GM18519 (cell line): Measurements from ENCODE around the gene LRRC57.
"Not testable (repeated sequence)": the region's sequence is repeated elsewhere in the genome, so short reads cannot be mapped to it uniquely, and the experiment has no call there.

Source experiments
- ATAC-seq: cut with Tn5 transposase; IDR thresholded peaks from one replicate; pipeline ENCODE4 v1.9.1; 2021; ENCODE audit warnings: mild to moderate bottlenecking, moderate library complexity; ENCODE audit not compliant: unreplicated experiment, low FRiP score

Gene LRRC57

GRCh38 chr15:42548249-42549031, at the start of gene LRRC57, which contains the start of gene HAUS2:
Gene LRRC57, minus strand, starts transcription at chr15:42548793. Its CDS starts 359 bp downstream, at chr15:42548434.
Gene HAUS2, plus strand, starts transcription at chr15:42548838. Its CDS starts 35 bp downstream, at chr15:42548873.
- ATAC-seq, result peak; percentile 72

- ATAC-seq, result no peak
Observed at GRCh38 chr15:42595626-42596240, 47.1 kb upstream of the LRRC57 start.

DNA sequence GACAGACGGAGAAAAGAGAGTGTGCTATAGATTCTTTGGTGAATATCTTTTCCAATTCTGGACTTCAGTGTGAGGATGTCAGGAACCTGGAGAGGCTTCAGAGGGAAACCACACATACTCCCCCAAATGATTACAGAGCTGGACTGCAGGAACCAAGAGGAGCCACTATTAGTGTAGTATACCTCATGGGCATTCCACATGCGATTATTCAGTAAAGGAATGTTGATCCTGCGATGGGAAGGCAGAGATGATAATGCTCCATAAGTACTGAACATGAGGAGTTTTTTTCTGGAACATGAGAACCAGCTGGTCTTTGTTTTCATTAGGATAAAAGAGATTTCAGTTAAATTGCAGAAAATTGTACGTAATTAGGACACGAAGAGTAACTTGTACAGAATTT, 45.5 kb upstream of the LRRC57 start:
- no peak for ATAC-seq

DNA sequence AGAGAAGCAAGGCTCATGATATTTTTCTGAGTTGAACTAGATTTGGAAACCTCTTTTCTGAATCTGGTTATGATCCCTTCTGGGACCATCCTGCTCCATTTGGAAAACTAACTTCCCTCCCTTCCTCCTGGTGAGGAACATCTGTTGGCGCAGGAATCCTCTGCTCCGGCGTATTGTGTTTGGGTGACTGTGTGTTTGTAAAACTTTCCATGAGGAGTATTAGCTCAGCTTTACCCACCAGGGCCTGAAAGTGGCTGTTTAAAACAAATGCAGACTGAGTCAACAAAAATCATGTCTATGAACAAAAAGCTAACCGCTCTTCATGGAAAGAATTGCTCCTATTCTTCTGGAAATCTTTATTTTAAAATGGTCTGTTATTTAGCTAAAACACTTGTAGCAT, 44.5 kb upstream of the LRRC57 start:
- ATAC-seq, result no peak

GRCh38 chr15:42592716-42593115, 44.1 kb upstream of the LRRC57 start:
- no peak for ATAC-seq

DNA sequence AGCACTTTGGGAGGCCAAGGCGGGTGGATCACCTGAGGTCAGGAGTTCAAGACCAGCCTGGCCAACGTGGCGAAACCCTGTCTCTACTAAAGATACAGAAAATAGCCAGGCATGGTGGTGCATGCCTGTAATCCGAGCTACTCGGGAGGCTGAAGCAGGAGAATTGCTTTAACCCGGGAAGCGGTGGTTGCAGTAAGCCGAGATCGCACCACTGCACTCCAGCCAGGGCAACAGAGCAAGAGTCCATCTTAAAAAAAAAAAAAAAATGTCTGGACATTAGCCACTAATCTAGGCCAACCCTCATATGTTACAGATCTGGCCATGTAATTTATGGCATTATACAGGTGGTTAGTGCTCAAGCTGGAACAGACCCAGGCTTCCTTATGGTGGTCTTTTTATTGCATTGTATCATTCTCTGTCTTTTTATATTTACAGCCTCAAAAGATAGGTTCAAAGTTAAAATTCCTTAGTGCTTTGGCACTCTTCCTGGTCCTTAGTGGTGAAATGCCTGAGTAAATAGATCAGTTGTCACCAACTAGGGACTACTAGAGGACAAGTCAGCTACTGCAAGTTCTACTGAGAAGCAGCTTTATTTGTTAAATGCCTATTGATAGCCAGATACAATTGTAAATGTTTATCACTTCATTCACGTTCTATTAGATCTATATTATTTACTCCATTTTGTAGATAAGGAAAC, 42.8 kb upstream of the LRRC57 start:
- no peak for ATAC-seq

DNA sequence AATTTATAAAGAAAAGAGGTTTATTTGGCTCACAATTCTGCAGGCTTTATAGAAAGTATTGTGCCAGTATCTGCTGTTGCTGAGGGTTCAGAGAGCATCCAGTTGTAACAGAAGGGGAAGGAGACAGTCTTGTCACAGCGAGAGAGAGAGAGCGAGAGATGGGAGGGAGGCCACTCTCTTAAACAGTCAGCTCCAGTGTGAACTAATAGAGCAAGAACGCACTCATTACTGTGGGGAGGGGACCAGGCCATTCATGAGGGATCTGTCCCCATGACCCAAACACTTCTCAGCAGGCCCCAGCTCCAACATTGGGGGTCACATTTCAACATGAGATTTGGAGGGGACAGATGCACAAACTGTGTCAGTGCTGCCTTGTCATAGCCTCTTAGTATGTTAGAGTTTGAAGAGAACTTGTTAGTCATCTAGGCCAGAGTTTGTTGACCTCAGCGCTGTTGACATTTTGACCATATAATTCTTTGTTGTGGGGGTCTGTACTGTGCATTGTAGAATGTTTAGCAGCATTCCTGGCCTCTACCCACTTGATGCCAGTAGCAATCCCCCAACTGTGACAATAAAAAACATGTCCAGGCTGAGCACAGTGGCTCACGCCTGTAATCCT, 42.1 kb upstream of the LRRC57 start:
- no peak for ATAC-seq

- no peak for ATAC-seq
Observed at GRCh38 chr15:42584031-42584765, 35.6 kb upstream of the LRRC57 start.

GRCh38 chr15:42582569-42583375, 34.2 kb upstream of the LRRC57 start:
- no peak for ATAC-seq

DNA sequence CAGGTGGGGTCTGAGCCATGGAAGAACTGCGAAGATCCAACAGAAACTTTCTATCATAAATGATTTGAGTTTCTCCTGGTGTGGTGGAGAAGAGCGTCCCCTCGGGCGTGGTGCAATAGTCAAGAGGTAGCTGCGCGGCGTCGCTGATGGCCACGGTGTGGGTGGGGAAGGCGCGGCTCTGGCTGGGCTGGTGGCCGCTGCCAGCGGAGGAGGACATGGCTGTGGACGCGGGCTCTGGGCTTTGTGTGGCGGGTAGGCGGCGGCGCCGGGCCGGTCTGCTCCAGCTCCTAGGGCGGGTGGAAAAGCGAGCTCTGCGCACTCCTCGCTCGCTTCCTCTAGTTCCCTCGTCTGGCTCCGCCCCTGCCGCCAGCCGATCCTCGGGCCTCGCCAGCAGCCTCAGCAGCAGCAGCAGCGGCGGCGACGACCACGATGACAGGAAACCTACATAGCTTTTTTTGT, 32.7 kb upstream of the LRRC57 start:
- ATAC-seq, result peak; percentile 55

GRCh38 chr15:42578984-42579537, 30.5 kb upstream of the LRRC57 start:
- ATAC-seq, result no peak

DNA sequence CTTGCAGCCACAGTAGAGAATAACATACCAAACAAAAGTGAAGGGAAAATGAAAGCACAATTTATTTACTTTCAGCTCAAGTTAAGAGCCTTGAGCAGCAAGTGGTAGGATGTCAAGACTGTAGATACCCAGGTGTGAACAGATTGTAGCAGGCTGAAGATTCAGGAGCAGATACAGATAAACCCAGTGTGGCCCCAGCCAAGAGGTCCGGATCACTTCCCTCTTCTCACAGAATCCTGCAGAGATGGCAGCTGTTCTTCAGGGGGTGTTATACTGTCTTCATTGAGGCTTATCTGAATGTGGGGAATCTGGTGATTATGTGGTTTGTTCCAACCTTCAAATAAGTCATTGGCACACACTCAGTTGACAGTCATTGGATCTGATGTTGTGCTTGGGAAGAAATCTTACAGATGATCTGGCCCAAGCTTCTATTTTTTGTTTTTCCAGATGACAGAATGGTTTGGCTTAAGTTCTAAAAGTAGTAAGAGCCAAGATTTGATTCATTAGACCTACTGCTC, 29.0 kb upstream of the LRRC57 start:
- no peak for ATAC-seq

DNA sequence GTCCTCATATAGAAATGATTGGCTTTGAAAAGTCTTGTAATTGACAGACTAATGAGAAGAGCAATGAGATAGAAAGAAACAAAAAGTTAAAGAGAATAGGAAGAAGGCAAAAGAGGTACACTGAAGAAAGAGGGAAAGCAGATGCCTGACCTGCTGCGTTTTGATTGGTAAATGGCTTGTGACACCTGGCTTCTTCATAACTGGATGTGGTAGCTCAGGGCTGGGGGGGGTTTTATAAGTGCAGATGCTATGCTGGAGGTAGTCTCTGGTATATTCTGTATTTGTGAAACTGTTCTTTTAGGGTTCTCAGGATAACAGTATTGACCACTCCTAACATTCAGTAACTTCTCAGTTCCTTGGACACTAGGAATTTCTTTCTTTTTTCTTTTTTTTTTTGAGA, 28.2 kb upstream of the LRRC57 start:
- ATAC-seq, result no peak

GRCh38 chr15:42576040-42576594, 27.5 kb upstream of the LRRC57 start:
- ATAC-seq, result no peak

DNA sequence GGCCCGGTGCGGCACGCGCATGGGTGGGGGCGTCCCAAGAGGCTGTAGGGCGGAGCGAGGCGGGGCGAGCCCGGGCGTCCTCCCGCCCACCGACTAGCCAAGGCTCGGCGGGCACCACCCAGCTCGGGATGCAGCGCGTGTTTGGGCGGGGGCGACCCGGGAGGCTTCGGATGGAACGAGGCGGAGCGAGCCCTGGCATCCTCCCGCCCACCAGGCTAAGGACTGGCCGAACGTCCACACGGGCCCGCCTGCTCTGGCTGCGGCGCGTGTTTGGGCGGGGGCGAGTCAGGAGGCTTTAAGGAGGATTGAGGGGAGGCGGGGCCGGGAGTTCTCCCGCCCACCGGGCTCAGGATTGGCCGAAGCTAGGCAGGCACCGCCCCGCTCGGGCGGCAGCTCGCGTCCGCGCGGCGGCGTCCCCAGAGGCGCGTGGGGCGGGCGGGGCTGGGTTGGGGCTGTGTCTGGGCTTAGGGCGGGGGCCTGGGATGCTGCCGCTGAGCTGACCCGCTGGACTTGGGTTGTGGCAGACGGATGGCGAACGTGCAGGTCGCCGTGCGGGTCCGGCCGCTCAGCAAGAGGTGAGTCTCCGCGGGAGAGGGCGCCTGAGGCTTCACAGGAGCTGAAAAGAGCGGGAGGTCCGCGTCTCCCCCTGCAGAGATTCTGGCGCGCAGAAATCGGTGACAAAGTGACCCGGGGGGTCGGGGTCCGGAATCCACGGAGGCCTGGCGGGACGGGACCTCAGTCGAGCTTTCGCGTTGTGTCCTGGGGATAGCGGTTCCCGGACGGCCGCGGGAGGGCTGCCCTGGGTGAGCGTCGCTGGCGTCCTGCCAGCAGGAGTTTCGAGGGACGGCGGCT, 26.8 kb upstream of the LRRC57 start, which contains the start of gene STARD9:
TSS of gene STARD9 (plus strand) at position 419 of the 852 bp plus-strand sequence. CDS start at position 529, 110 bp downstream.
- peak; percentile 80 for ATAC-seq

DNA sequence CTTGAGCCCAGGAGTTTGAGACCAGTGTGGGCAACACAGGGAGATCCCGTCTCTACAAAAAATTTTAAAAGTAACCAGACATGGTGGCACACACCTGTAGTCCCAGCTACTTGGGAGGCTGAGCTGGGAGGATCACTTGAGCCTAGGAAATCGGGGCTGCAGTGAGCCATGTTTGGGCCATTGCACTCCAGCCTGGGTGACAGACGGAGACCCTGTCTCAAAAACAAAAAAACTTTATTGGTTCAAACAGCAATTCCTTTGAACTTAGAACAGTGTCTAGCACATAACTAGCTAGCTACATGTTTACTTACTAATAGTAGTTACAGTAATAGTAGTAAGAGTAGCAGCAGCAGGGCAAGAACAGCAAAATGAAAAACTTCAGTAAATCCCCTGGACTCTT, 10.1 kb upstream of the LRRC57 start:
- no peak for ATAC-seq

GRCh38 chr15:42556550-42557207, 8.1 kb upstream of the LRRC57 start:
- ATAC-seq, result not testable (repeated sequence)
